GM20431 (cell line): ENCODE measurements around the gene PAPOLG.
"Not testable (repeated sequence)": the region's sequence is repeated elsewhere in the genome, so short reads cannot be mapped to it uniquely, and the experiment has no call there.

Source experiments
- in situ Hi-C: fragments of 300-500 bp; cut with MseI, MboI; formaldehyde crosslinking; loops from one replicate; pipeline ENCODE4 v1.15.0; 2020; ENCODE audit warnings: low sequenced_read_pairs; ENCODE audit not compliant: unreplicated experiment

The PAPOLG gene

GRCh38 chr2:60766283-60766682, 10.2 kb downstream of the PAPOLG start:
- in situ Hi-C loops: no loop called here

GRCh38 chr2:60771508-60771907, 15.4 kb downstream of the PAPOLG start:
- in situ Hi-C loops: no loop called here

- in situ Hi-C loops: no loop called here
These were observed 19.1 kb downstream of the PAPOLG start for GRCh38 chr2:60775048-60775639.

- in situ Hi-C loops: no loop called here
These were observed 22.3 kb downstream of the PAPOLG start for GRCh38 chr2:60778352-60778751.

- in situ Hi-C loops: no loop called here
These were observed 23.4 kb downstream of the PAPOLG start for GRCh38 chr2:60779426-60779825.

- in situ Hi-C loops: no loop called here
These were observed 24.7 kb downstream of the PAPOLG start for GRCh38 chr2:60780721-60781120.

- in situ Hi-C loops: loop anchor here (10.0 kb wide), 1 partner anchor 212 kb away; no protein-coding TSS in a partner anchor
These were observed 37.1 kb downstream of the PAPOLG start for GRCh38 chr2:60793169-60793568.

- in situ Hi-C loops: loop anchor here (10.0 kb wide), 1 partner anchor 210 kb away; no protein-coding TSS in a partner anchor
These were observed 38.3 kb downstream of the PAPOLG start for GRCh38 chr2:60794271-60794863.

- in situ Hi-C loops: loop anchor here (10.0 kb wide), 1 partner anchor 208 kb away; no protein-coding TSS in a partner anchor
These were observed 40.8 kb downstream of the PAPOLG start for GRCh38 chr2:60796573-60797509.

GRCh38 chr2:60804473-60804872, 48.4 kb downstream of the PAPOLG start:
- in situ Hi-C loops: no loop called here

GRCh38 chr2:60806595-60806987, 50.5 kb downstream of the PAPOLG start:
- in situ Hi-C loops: no loop called here

GRCh38 chr2:60806988-60807681, 51.1 kb downstream of the PAPOLG start:
- in situ Hi-C loops: no loop called here

GRCh38 chr2:60808330-60808801, 52.3 kb downstream of the PAPOLG start:
- in situ Hi-C loops: no loop called here

GRCh38 chr2:60811491-60812375, 55.7 kb downstream of the PAPOLG start:
- in situ Hi-C loops: no loop called here

- in situ Hi-C loops: not testable (repeated sequence)
These were observed 61.1 kb downstream of the PAPOLG start for GRCh38 chr2:60817191-60817590.

GRCh38 chr2:60818272-60818671, 62.2 kb downstream of the PAPOLG start:
- in situ Hi-C loops: no loop called here

GRCh38 chr2:60819155-60819862, 63.2 kb downstream of the PAPOLG start:
- in situ Hi-C loops: no loop called here

- in situ Hi-C loops: no loop called here
These were observed 63.9 kb downstream of the PAPOLG start for GRCh38 chr2:60819936-60820335.
